HG03045 (cell line): ENCODE results near the gene TRIM41.
A peak's percentile ranks its signal among the peaks of the same experiment; 100 is the strongest.
"Not testable (repeated sequence)": the region's sequence is repeated elsewhere in the genome, so short reads cannot be mapped to it uniquely, and the experiment has no call there.

Source experiments
- ATAC-seq: cut with Tn5 transposase; IDR thresholded peaks from one replicate; pipeline ENCODE4 v1.9.1; 2021; ENCODE audit warnings: mild to moderate bottlenecking, moderate library complexity; ENCODE audit not compliant: unreplicated experiment

TRIM41 gene

GRCh38 chr5:181210148-181210547 is 12.9 kb upstream of the TRIM41 start:
- not testable (repeated sequence) for ATAC-seq

- ATAC-seq, result not testable (repeated sequence)
Measured at GRCh38 chr5:181210698-181211097, 12.4 kb upstream of the TRIM41 start.

GRCh38 chr5:181211208-181211607 is 11.9 kb upstream of the TRIM41 start:
- ATAC-seq, result no peak

GRCh38 chr5:181212080-181212479 is 11.0 kb upstream of the TRIM41 start:
- no peak for ATAC-seq

GRCh38 chr5:181212934-181213333 is 10.1 kb upstream of the TRIM41 start:
- ATAC-seq, result no peak

- not testable (repeated sequence) for ATAC-seq
Measured at GRCh38 chr5:181214249-181214648, 8.8 kb upstream of the TRIM41 start.

GRCh38 chr5:181215997-181216989 is 6.8 kb upstream of the TRIM41 start:
- ATAC-seq, result no peak

GRCh38 chr5:181217111-181217802 is 5.8 kb upstream of the TRIM41 start:
- ATAC-seq, result peak; percentile 20

GRCh38 chr5:181217803-181218062 is 5.3 kb upstream of the TRIM41 start:
- ATAC-seq, result peak; percentile 11

- ATAC-seq, result no peak
Measured at GRCh38 chr5:181218795-181219124, 4.3 kb upstream of the TRIM41 start.

- no peak for ATAC-seq
Measured at GRCh38 chr5:181219262-181220177, 3.6 kb upstream of the TRIM41 start.

- no peak for ATAC-seq
Measured at GRCh38 chr5:181220178-181220515, 2.9 kb upstream of the TRIM41 start.

GRCh38 chr5:181221105-181221791 is 1.8 kb upstream of the TRIM41 start:
- ATAC-seq, result no peak

GRCh38 chr5:181221792-181222629 is 1.1 kb upstream of the TRIM41 start:
- peak; percentile 30 for ATAC-seq

- no peak for ATAC-seq
Measured at GRCh38 chr5:181222630-181223057, 437 bp upstream of the TRIM41 start.

- ATAC-seq, result no peak
Measured at GRCh38 chr5:181223729-181224389, 778 bp downstream of the TRIM41 start.

- ATAC-seq, result no peak
Measured at GRCh38 chr5:181224390-181225229, 1.5 kb downstream of the TRIM41 start.

GRCh38 chr5:181229996-181230395 is 6.9 kb downstream of the TRIM41 start:
- ATAC-seq, result no peak
